K562 (cell line): ENCODE measurements around the gene EFNB3. TPM values are rescaled to one million over a fixed set of nuclear protein-coding genes. Genes with fewer than 3 reads are reported as not detected.

ENCODE experiments used
- BACH1 ChIP-seq: fragments of 200-800 bp; sonication (Bioruptor generic); IDR thresholded peaks from 2 replicates; pipeline ENCODE4 v1.6.1; 2016; ENCODE audit warnings: missing genetic modification characterization, missing compliant biosample characterization
- CREM ChIP-seq: IDR thresholded peaks from 2 replicates; pipeline ENCODE4 v1.6.1; 2014; ENCODE audit warnings: antibody characterized with exemption, low read depth
- GABPB2 ChIP-seq: fragments of 250-450 bp; sonication (Bioruptor Pico); conservative IDR thresholded peaks from 2 replicates; pipeline ENCODE4 v1.5.1; 2021; ENCODE audit warnings: mild to moderate bottlenecking
- HDAC8 ChIP-seq: fragments of 450-650 bp; IDR thresholded peaks from 2 replicates; pipeline ENCODE4 v1.6.1; 2016; ENCODE audit warnings: mild to moderate bottlenecking, missing genetic modification characterization, moderate library complexity, missing compliant biosample characterization
- NFRKB ChIP-seq: fragments of 450-650 bp; IDR thresholded peaks from 2 replicates; pipeline ENCODE4 v1.6.1; 2016; ENCODE audit warnings: low read depth
- POLR2G ChIP-seq: fragments of 200-400 bp; formaldehyde crosslinking; IDR thresholded peaks from 2 replicates; pipeline ENCODE4 v1.6.1; 2017; ENCODE audit warnings: low read depth, mild to moderate bottlenecking, antibody characterized with exemption, low read length, moderate library complexity
- RHOXF2B ChIP-seq: fragments of 250-450 bp; sonication (Bioruptor Pico); conservative IDR thresholded peaks from 2 replicates; pipeline ENCODE4 v1.5.1; 2021
- TAF1 ChIP-seq: IDR thresholded peaks from 2 replicates; pipeline ENCODE4 v1.6.1; 2011; ENCODE audit warnings: mild to moderate bottlenecking, low read length, moderate library complexity; ENCODE audit not compliant: insufficient read depth, control insufficient read depth, severe bottlenecking; ENCODE audit errors: extremely low read depth
- ZFP1 ChIP-seq: fragments of 450-650 bp; formaldehyde crosslinking; IDR thresholded peaks from 2 replicates; pipeline ENCODE4 v1.4.0; 2020; ENCODE audit warnings: mild to moderate bottlenecking, mixed read lengths
- ZNF165 ChIP-seq: fragments of 250-450 bp; sonication (Bioruptor Pico); IDR thresholded peaks from 2 replicates; pipeline ENCODE4 v1.4.0; 2020; ENCODE audit warnings: borderline replicate concordance
- polyA plus RNA-seq, 8 experiments: library from polyadenylated mRNA; depleted of rRNA in 4 of 8; stranded (reverse) in 5 of 8; unstranded in 3 of 8; fragments of >200 nt; fragmentation: Nextera tagmentation in 2 of 8; fragmentation: Illumina TruSeq in 1 of 8; extraction: Ambion mirVana in 2 of 8; extraction: Trizol in 1 of 8; gene quantifications; 2 replicates each; pipeline versions ENCODE4 v1.2.1 to v1.2.3, GENCODE V29; 2011 to 2014; ENCODE audit warnings: inconsistent platforms in 1 of 8, missing spikeins in 1 of 8
- total RNA-seq, 7 experiments: library from RNA; depleted of rRNA in 6 of 7; stranded (reverse); fragments of >200 nt in 6 of 7; fragmentation: Illumina TruSeq in 2 of 7; extraction: Trizol in 2 of 7; gene quantifications; 2 replicates each; pipeline versions ENCODE4 v1.2.1 to v1.2.3, GENCODE V29; 2011 to 2021; ENCODE audit warnings: low replicate concordance in 1 of 7
- TF ChIP-seq, protein P1 (sequence below), 2 experiments: IDR thresholded peaks in 1 of 2; conservative IDR thresholded peaks in 1 of 2; 2 replicates each; pipeline ENCODE4 v1.6.1; 2016; ENCODE audit warnings: low read depth in 2 of 2, mild to moderate bottlenecking in 1 of 2, missing compliant biosample characterization in 1 of 2, missing genetic modification characterization in 1 of 2, moderate library complexity in 1 of 2
- TF ChIP-seq, protein P2 (sequence below): fragments of 450-650 bp; IDR thresholded peaks from 2 replicates; pipeline ENCODE4 v1.6.1; 2016; ENCODE audit warnings: low read depth, mild to moderate bottlenecking, moderate library complexity
- TF ChIP-seq, protein P3 (sequence below): fragments of 450-650 bp; IDR thresholded peaks from 2 replicates; pipeline ENCODE4 v1.6.1; 2016; ENCODE audit warnings: missing biosample characterization, missing genetic modification characterization
- TF ChIP-seq, protein P4 (sequence below): fragments of 250-450 bp; sonication (Bioruptor Pico); IDR thresholded peaks from 2 replicates; pipeline ENCODE4 v1.8.0; 2022; ENCODE audit warnings: inconsistent platforms, mild to moderate bottlenecking, moderate library complexity, borderline replicate concordance
- TF ChIP-seq, protein P5 (sequence below): fragments of 450-650 bp; IDR thresholded peaks from 2 replicates; pipeline ENCODE4 v1.6.1; 2017; ENCODE audit warnings: antibody characterized with exemption, mild to moderate bottlenecking
- TF ChIP-seq, protein P6 (sequence below): fragments of 250-450 bp; sonication (Bioruptor Pico); IDR thresholded peaks from 2 replicates; pipeline ENCODE4 v1.8.0; 2021; ENCODE audit warnings: moderate library complexity, mild to moderate bottlenecking, inconsistent platforms

The EFNB3 gene
- total and polyA plus RNA-seq, 9 of the 15 experiments (the other 6 are each of a cell fraction or from before 2014, with no cell fraction given) = not detected

DNA sequence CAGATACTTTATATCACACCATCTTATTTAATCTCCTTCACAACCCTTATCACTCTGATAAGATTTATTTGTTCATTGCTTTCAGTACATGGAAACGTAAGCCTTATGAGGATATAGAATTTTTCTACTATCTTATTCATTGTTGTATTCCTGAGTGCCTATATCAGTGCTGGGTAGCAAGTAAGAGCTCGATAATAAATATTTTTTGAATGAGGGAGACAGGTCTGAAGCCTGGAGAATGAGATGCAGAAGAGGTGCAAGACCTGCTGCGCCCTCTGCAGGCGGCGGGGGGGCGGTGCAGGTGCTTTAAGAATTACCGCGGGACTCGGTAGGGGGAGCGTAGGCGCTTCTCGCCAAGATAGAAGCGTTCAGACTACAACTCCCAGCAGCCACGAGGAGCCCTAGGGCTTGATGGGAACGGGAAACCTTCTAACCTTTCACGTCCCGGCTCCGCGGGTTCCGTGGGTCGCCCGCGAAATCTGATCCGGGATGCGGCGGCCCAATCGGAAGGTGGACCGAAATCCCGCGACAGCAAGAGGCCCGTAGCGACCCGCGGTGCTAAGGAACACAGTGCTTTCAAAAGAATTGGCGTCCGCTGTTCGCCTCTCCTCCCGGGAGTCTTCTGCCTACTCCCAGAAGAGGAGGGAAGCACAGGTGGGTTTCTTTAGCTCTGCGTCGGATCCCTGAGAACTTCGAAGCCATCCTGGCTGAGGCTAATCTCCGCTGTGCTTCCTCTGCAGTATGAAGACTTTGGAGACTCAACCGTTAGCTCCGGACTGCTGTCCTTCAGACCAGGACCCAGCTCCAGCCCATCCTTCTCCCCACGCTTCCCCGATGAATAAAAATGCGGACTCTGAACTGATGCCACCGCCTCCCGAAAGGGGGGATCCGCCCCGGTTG, 16.8 kb upstream of the EFNB3 start, which contains the start of gene WRAP53 (continued):
- TF ChIP-seq, protein P1, sequence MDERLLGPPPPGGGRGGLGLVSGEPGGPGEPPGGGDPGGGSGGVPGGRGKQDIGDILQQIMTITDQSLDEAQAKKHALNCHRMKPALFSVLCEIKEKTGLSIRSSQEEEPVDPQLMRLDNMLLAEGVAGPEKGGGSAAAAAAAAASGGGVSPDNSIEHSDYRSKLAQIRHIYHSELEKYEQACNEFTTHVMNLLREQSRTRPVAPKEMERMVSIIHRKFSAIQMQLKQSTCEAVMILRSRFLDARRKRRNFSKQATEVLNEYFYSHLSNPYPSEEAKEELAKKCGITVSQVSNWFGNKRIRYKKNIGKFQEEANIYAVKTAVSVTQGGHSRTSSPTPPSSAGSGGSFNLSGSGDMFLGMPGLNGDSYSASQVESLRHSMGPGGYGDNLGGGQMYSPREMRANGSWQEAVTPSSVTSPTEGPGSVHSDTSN (CRISPR knock-in tag; IDR thresholded peaks at IDR 0.05; ENCODE audit: low read depth) = no peak
- TF ChIP-seq, protein P1 (tag; conservative IDR thresholded peaks at IDR 0.05; ENCODE audit: low read depth) = 0 out of 2 replicates have a peak, but pooled peaks have one; percentile 13
- TF ChIP-seq, protein P2, sequence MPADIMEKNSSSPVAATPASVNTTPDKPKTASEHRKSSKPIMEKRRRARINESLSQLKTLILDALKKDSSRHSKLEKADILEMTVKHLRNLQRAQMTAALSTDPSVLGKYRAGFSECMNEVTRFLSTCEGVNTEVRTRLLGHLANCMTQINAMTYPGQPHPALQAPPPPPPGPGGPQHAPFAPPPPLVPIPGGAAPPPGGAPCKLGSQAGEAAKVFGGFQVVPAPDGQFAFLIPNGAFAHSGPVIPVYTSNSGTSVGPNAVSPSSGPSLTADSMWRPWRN = no peak
- TF ChIP-seq HDAC8 (tag) = no peak
- TF ChIP-seq RHOXF2B (CRISPR knock-in tag) = no peak
- no peak for TF ChIP-seq GABPB2 (CRISPR knock-in tag)
- TF ChIP-seq NFRKB = no peak
- TF ChIP-seq ZNF165 (CRISPR knock-in tag) = no peak
- TF ChIP-seq CREM = peak; percentile 72; the same call in 1 of the 2 replicates
- peak; percentile 73 for TF ChIP-seq POLR2G
- TF ChIP-seq, protein P3, sequence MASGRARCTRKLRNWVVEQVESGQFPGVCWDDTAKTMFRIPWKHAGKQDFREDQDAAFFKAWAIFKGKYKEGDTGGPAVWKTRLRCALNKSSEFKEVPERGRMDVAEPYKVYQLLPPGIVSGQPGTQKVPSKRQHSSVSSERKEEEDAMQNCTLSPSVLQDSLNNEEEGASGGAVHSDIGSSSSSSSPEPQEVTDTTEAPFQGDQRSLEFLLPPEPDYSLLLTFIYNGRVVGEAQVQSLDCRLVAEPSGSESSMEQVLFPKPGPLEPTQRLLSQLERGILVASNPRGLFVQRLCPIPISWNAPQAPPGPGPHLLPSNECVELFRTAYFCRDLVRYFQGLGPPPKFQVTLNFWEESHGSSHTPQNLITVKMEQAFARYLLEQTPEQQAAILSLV (tag) = no peak
- TF ChIP-seq, protein P4, sequence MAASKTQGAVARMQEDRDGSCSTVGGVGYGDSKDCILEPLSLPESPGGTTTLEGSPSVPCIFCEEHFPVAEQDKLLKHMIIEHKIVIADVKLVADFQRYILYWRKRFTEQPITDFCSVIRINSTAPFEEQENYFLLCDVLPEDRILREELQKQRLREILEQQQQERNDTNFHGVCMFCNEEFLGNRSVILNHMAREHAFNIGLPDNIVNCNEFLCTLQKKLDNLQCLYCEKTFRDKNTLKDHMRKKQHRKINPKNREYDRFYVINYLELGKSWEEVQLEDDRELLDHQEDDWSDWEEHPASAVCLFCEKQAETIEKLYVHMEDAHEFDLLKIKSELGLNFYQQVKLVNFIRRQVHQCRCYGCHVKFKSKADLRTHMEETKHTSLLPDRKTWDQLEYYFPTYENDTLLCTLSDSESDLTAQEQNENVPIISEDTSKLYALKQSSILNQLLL (CRISPR knock-in tag) = no peak
- TF ChIP-seq, protein P5, sequence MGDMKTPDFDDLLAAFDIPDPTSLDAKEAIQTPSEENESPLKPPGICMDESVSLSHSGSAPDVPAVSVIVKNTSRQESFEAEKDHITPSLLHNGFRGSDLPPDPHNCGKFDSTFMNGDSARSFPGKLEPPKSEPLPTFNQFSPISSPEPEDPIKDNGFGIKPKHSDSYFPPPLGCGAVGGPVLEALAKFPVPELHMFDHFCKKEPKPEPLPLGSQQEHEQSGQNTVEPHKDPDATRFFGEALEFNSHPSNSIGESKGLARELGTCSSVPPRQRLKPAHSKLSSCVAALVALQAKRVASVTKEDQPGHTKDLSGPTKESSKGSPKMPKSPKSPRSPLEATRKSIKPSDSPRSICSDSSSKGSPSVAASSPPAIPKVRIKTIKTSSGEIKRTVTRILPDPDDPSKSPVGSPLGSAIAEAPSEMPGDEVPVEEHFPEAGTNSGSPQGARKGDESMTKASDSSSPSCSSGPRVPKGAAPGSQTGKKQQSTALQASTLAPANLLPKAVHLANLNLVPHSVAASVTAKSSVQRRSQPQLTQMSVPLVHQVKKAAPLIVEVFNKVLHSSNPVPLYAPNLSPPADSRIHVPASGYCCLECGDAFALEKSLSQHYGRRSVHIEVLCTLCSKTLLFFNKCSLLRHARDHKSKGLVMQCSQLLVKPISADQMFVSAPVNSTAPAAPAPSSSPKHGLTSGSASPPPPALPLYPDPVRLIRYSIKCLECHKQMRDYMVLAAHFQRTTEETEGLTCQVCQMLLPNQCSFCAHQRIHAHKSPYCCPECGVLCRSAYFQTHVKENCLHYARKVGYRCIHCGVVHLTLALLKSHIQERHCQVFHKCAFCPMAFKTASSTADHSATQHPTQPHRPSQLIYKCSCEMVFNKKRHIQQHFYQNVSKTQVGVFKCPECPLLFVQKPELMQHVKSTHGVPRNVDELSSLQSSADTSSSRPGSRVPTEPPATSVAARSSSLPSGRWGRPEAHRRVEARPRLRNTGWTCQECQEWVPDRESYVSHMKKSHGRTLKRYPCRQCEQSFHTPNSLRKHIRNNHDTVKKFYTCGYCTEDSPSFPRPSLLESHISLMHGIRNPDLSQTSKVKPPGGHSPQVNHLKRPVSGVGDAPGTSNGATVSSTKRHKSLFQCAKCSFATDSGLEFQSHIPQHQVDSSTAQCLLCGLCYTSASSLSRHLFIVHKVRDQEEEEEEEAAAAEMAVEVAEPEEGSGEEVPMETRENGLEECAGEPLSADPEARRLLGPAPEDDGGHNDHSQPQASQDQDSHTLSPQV = peak; percentile 58
- peak; percentile 44 for TF ChIP-seq TAF1
- TF ChIP-seq ZFP1 (CRISPR knock-in tag) = no peak
- TF ChIP-seq BACH1 (tag) = no peak
- TF ChIP-seq, protein P6, sequence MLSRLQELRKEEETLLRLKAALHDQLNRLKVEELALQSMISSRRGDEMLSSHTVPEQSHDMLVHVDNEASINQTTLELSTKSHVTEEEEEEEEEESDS (CRISPR knock-in tag) = no peak
